Ishikawa (cell line): ENCODE data around the gene TACC2.

Source experiments
- CREB1 ChIP-seq: IDR thresholded peaks from 2 replicates; pipeline ENCODE4 v1.6.1; 2012; ENCODE audit warnings: low read depth
- EP300 ChIP-seq: IDR thresholded peaks from 2 replicates; pipeline ENCODE4 v1.6.1; 2012; ENCODE audit warnings: borderline replicate concordance
- NFIC ChIP-seq: IDR thresholded peaks from 2 replicates; pipeline ENCODE4 v1.6.1; 2012
- RAD21 ChIP-seq: IDR thresholded peaks from 2 replicates; pipeline ENCODE4 v1.6.1; 2012; ENCODE audit warnings: low read depth
- TCF12 ChIP-seq: IDR thresholded peaks from 2 replicates; pipeline ENCODE4 v1.6.1; 2012; ENCODE audit warnings: low read depth
- TEAD4 ChIP-seq: IDR thresholded peaks from 2 replicates; pipeline ENCODE4 v1.6.1; 2012
- YY1 ChIP-seq: IDR thresholded peaks from 2 replicates; pipeline ENCODE4 v1.6.1; 2012; ENCODE audit warnings: low read depth
- TF ChIP-seq, protein P1 (sequence below): IDR thresholded peaks from 2 replicates; pipeline ENCODE4 v1.6.1; 2012; ENCODE audit warnings: low read depth, mild to moderate bottlenecking
- TF ChIP-seq, protein P2 (sequence below): IDR thresholded peaks from 2 replicates; pipeline ENCODE4 v1.6.1; 2012

DNA sequence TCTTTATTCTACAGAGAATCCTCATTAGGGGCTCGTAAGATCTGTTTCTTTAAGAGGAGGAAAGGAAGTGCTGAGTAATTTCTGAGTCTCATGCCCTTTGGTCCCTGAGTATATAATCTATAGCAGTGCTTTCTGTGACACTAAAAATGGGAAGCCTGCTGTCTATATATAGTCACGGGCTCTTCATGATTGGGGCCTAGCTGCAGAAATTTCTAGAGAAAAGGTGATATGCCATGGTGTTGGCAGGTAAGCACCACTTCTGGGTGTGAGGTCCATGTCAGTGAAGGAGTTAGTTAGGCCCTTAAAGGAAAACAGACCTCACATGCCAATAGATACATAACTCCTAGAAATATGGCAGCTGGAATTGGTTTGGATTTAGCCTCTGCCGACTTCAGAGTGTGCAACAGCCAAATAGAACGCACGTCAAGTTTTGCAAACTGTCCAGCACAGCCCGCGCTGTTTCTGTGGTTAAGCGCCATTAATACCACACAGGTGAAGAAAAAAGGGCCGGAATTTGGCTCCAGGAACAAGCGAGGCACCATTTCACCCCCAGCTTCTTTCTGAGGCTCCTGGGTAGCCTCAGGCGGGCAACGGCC is 123.2 kb downstream of the TACC2 start:
- TF ChIP-seq, protein P1, sequence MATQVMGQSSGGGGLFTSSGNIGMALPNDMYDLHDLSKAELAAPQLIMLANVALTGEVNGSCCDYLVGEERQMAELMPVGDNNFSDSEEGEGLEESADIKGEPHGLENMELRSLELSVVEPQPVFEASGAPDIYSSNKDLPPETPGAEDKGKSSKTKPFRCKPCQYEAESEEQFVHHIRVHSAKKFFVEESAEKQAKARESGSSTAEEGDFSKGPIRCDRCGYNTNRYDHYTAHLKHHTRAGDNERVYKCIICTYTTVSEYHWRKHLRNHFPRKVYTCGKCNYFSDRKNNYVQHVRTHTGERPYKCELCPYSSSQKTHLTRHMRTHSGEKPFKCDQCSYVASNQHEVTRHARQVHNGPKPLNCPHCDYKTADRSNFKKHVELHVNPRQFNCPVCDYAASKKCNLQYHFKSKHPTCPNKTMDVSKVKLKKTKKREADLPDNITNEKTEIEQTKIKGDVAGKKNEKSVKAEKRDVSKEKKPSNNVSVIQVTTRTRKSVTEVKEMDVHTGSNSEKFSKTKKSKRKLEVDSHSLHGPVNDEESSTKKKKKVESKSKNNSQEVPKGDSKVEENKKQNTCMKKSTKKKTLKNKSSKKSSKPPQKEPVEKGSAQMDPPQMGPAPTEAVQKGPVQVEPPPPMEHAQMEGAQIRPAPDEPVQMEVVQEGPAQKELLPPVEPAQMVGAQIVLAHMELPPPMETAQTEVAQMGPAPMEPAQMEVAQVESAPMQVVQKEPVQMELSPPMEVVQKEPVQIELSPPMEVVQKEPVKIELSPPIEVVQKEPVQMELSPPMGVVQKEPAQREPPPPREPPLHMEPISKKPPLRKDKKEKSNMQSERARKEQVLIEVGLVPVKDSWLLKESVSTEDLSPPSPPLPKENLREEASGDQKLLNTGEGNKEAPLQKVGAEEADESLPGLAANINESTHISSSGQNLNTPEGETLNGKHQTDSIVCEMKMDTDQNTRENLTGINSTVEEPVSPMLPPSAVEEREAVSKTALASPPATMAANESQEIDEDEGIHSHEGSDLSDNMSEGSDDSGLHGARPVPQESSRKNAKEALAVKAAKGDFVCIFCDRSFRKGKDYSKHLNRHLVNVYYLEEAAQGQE, result 0 out of 2 replicates have a peak, but pooled peaks have one; percentile 4
- no peak for TF ChIP-seq YY1
- no peak for TF ChIP-seq TEAD4
- TF ChIP-seq, protein P2, sequence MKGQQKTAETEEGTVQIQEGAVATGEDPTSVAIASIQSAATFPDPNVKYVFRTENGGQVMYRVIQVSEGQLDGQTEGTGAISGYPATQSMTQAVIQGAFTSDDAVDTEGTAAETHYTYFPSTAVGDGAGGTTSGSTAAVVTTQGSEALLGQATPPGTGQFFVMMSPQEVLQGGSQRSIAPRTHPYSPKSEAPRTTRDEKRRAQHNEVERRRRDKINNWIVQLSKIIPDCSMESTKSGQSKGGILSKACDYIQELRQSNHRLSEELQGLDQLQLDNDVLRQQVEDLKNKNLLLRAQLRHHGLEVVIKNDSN, result no peak
- TF ChIP-seq EP300, result no peak
- no peak for TF ChIP-seq RAD21
- TF ChIP-seq TCF12, result no peak
- no peak for TF ChIP-seq CREB1
- TF ChIP-seq NFIC, result no peak
